ENCODE data around the gene CCR9. TPM values are rescaled to one million over a fixed set of nuclear protein-coding genes. Genes with fewer than 3 reads are reported as not detected.

Gene CCR9
- 0.03 TPM in 1 of 5 replicates, not detected in the others for total RNA-seq (2022; extraction: Qiagen RNA extraction)

GRCh38 chr3:45885979-45886705 is at the start of gene CCR9:
Gene CCR9 (plus strand): TSS chr3:45886543. CDS start chr3:45894934, 8,391 bp downstream.

GRCh38 chr3:45841757-45842491 is 44.4 kb upstream of the CCR9 start, which contains the start of gene LZTFL1:
Gene LZTFL1 (minus strand): TSS chr3:45842119. CDS start chr3:45841991, 128 bp downstream.

GRCh38 chr3:45943207-45943846 is 57.0 kb downstream of the CCR9 start, which contains the start of gene CXCR6:
Gene CXCR6 (plus strand): TSS chr3:45943464. CDS start chr3:45946482, 3,018 bp downstream.

Other genes starting within 250 kb of the CCR9 start
- 12.9 to 18.0 TPM (median 15.5 TPM) in 5 replicates for gene SACM1L, start 197.1 kb upstream of the CCR9 start, total RNA-seq (2022; extraction: Qiagen RNA extraction)
- 0.01 to 0.05 TPM (median 0.03 TPM) in 4 of 5 replicates, not detected in the other for gene SLC6A20, start 90.0 kb upstream of the CCR9 start, total RNA-seq (2022; extraction: Qiagen RNA extraction)
- 14.6 to 18.3 TPM (median 16.2 TPM) in 5 replicates for gene LZTFL1, start 44.4 kb upstream of the CCR9 start, total RNA-seq (2022; extraction: Qiagen RNA extraction)
- not detected in 5 replicates for gene CXCR6, start 56.9 kb downstream of the CCR9 start, total RNA-seq (2022; extraction: Qiagen RNA extraction)
- gene FYCO1, start 109.3 kb downstream of the CCR9 start, total RNA-seq (2022; extraction: Qiagen RNA extraction): 4.5 to 6.8 TPM (median 4.7 TPM) in 5 replicates
- gene XCR1, start 140.9 kb downstream of the CCR9 start, total RNA-seq (2022; extraction: Qiagen RNA extraction): not detected in 5 replicates

Data from A549 treated with Hydrocortisone at 1 μM for 4 hours (cell line).